ENCODE results near the gene NPAS1.

Gene NPAS1

DNA sequence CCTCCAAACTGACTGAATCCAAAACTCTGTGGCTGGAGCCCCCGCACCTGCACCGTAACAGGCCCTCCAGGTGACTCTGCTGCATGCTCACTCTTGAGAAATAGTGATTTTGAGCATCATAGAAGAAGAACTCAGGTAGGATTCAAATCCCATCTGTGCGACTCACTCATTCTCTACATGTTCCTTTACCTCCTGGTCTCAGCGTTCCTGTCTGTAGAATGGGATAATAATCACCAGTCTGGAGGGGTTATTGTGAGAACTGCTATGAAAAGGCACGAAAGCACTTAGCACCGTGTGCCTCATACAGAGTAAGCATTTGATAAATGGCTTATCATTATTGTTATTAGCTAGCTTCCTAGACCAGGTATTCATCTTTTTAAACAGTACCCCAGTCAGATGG, 36.5 kb upstream of the NPAS1 start:
- TF ChIP-seq, protein P1, sequence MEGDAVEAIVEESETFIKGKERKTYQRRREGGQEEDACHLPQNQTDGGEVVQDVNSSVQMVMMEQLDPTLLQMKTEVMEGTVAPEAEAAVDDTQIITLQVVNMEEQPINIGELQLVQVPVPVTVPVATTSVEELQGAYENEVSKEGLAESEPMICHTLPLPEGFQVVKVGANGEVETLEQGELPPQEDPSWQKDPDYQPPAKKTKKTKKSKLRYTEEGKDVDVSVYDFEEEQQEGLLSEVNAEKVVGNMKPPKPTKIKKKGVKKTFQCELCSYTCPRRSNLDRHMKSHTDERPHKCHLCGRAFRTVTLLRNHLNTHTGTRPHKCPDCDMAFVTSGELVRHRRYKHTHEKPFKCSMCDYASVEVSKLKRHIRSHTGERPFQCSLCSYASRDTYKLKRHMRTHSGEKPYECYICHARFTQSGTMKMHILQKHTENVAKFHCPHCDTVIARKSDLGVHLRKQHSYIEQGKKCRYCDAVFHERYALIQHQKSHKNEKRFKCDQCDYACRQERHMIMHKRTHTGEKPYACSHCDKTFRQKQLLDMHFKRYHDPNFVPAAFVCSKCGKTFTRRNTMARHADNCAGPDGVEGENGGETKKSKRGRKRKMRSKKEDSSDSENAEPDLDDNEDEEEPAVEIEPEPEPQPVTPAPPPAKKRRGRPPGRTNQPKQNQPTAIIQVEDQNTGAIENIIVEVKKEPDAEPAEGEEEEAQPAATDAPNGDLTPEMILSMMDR (IDR thresholded peaks at IDR 0.05): no peak
- Histone ChIP-seq H3K27ac (peak overlapping the region in 1 of 2 donors; percentile 52), H3K4me3 (no peak overlapping the region)

DNA sequence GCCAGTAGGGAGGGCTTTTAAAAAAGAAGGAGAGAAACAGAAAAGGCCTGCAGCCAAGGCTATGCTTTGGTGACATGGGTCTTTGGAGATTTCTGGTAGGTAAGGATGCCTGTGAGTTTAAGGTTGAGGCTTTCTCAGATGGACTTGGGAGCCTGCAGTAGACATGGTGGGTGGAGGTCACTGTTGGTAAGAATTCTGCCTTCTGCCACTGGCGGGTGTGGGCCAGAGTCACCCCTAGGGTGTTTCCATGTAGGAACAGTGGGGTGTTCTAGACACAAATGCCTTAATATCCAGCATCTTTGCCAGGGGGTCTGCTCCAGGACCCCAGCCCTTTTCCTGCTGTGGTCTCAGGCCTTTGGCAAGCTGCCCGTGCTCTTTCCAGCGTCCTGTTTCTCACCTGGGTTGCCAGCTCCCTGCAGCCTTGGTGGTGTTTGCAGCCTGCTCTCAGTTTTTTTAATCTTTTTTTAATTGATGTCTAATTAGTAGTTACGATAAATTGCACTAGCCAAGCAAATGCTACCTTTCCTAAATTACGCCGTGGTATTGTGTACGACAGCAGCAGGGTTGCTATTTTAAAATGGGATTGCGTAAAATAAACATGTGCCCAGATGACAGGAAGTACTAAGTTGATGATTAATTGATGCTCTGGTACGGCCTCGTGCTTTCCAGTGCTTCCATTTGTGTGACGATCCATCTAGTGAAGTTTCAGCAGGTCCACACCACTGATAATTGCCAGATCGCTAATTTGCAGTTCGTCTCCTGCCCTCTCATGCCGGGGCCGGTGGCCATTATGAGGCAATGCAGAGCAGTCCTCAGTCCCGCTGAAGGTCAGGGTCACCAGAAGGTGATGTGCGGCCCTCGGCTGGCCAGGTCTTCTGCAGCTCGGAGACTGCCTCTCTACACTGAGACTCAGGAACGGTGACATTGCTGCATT, 35.3 kb upstream of the NPAS1 start:
- H3K27ac ChIP-seq: peak overlapping the region; percentile 39 to 64

More for the DNA sequence above, 36.5 kb upstream of the NPAS1 start:
- DNase-seq (ENCODE audit: low spot score): no peak

DNA sequence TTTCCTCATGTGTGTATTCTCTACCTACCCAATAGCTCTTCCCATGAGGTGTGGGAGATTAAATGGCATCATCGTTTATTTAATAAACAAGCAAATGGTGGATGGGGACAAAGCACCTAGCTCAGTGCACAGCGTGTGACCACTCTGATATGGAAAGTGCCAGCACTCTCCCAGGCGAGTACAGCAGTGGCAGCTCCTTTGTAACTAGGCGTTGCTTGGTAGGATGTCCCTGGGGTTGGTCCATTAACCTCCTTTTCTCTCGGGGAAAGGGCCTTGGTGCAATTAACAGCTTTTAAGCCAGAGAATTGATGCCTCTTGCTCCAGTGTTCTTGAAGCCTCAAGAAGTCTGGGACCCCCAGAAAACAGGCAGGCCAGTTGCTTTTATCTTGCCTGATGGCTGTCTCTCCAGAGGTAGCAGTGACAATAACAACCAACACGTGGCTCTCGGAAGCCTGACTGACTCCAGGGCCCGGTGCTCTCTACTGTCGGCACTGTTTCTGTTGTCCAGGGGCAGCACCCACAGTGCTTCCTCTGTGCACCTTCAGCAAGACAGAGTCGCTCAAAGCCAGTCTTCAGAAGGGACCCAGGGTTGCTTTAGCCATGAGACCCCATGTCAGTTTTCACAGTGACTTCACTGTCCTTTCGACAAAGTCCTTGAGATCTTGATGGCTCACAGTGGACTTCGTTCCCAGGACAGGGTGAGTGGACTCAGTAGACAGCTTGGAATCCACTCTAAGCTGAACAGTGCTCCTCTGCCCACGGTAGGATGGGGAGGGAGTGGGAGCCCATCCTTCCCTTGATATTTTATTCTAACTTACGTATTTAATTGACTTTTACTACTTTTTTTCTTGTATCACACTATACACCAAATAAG, 33.9 kb upstream of the NPAS1 start:
- DNase-seq (ENCODE audit: low spot score): no peak
- no peak overlapping the region for H3K4me3 ChIP-seq
- TF ChIP-seq, protein P1 (IDR thresholded peaks at IDR 0.05): no peak
- H3K27ac ChIP-seq: no peak overlapping the region

More for the DNA sequence above, 35.3 kb upstream of the NPAS1 start:
- TF ChIP-seq, protein P1 (IDR thresholded peaks at IDR 0.05): no peak
- DNase-seq (ENCODE audit: low spot score): no peak
- no peak overlapping the region for H3K4me3 ChIP-seq

DNA sequence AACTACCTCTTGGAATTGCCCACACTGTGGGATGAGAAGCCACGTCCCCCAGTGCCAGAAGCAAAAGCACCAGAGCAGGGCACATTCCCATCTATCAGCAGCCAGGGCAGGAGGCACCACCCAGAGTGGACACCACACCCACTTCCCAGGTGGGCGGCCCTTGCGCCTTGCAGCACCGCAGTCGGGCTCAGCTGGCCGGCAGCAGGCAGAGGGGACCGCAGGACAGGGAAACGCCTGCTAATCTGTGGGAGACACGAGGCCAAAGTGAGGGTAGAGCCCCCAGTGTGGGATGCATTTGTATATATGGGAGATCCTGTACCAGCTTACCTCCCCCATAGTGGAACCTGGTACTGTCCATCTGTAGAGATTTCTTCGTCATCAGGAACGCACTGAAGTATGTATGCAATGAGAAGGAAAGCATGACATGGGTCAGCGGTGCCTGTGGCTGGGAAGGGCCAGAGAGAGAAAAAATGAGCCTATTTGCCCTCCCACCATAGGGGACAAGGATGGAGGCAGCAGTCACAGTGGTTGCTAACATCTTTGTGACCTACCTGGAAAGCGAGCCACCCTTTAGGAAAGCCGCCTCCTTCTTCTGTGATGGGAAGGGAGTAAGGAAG, 30.9 kb upstream of the NPAS1 start:
- H3K27ac ChIP-seq: no peak overlapping the region
- TF ChIP-seq, protein P1 (IDR thresholded peaks at IDR 0.05): no peak
- no peak overlapping the region for H3K4me3 ChIP-seq
- DNase-seq (ENCODE audit: low spot score): no peak

DNA sequence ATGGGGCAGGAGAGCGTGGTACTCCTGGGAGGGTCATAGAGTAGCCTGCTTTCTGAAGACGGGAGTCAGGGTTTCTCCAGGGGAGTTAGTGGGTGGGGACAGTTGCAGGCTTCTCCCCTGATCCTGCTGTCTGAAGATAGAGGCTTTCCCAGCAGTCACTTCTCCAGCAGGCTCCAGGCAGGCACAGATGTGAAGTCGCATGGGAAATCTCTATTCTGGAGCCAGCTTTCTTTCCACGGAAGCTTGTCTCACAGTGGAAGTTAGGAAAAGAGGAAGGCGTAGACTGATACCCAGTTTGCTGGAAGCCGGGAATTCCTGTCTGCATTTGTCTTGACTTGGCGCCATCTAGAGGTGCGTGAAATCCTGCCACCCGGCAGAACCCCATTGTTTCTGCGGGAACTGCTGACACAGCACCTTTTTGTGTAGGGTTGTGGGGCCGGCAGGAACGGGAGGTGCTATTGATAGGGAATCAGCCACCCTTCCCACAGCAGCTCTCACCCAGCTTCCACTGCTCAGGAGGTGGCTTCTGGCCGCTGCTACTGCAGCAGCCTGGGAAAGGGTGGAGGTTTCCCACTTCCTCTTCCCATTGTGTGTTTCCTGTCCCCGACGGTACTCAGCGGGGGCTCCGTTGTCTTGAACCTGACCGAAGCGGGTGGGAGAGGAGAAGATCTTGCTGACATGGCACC, 28.5 kb upstream of the NPAS1 start:
- TF ChIP-seq, protein P1 (IDR thresholded peaks at IDR 0.05): peak; percentile 77
- DNase-seq (ENCODE audit: low spot score): peak; percentile 89
- Histone ChIP-seq H3K4me3 (no peak overlapping the region), H3K27ac (peak overlapping the region in 1 of 2 donors; percentile 60)
